ENCODE results near the gene JAM3.

DNA sequence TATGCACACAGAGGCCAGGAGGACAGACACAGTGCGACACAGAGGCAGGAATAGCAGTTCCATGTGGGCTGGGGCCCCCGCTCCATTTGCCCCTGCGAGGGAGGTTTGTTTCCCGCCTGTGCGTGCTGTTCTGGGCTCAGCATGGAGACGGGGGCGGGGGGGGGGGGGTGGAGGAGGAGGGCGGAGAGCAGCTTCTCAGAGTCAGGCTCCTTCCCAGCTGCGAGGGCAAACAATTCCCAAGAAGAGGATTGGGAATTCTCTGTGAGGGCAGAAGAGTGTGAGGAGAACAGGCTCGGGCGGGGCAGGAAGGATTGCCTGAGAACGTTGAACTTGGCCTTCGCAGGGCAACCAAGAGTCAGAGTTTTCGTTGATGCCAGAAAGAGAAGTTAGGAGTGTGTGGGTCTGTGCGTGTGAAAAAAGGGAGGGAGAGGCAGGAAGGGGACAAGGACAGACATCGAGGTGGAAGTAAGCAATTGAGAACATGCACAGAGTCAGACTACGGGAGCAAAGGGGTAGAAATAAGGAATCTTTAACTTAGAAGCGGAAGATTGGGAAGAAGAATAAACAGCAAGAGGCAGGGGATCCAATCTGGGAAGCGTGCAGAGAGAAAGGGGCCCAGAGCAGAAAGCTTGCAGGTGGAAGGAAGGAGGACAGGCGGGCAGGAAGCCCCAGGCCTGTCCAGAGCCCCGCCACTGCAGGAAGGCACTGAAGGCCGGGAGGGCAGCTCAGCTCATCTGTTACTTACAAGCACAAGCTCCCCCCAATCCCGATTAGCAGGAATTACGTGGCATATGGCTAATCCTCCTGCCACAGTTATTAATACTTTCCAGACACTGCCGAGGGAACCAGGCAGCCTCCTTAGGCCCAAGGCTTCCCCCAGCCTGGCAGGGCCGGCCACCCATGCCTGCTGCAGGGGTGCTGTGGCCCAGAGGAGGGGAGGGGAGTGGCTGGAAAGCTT, 15.6 kb upstream of the JAM3 start:
- TF ChIP-seq, protein P1, sequence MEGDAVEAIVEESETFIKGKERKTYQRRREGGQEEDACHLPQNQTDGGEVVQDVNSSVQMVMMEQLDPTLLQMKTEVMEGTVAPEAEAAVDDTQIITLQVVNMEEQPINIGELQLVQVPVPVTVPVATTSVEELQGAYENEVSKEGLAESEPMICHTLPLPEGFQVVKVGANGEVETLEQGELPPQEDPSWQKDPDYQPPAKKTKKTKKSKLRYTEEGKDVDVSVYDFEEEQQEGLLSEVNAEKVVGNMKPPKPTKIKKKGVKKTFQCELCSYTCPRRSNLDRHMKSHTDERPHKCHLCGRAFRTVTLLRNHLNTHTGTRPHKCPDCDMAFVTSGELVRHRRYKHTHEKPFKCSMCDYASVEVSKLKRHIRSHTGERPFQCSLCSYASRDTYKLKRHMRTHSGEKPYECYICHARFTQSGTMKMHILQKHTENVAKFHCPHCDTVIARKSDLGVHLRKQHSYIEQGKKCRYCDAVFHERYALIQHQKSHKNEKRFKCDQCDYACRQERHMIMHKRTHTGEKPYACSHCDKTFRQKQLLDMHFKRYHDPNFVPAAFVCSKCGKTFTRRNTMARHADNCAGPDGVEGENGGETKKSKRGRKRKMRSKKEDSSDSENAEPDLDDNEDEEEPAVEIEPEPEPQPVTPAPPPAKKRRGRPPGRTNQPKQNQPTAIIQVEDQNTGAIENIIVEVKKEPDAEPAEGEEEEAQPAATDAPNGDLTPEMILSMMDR (IDR thresholded peaks at IDR 0.05) = no peak
- TF ChIP-seq POLR2A (IDR thresholded peaks at IDR 0.05) = no peak
